ACC112 (cell line): ENCODE results near the gene ADGRE2.
"Not testable (repeated sequence)": the region's sequence is repeated elsewhere in the genome, so short reads cannot be mapped to it uniquely, and the experiment has no call there.

Experiments used
- H2AFZ ChIP-seq: fragments of 200-600 bp; sonication (generic); one replicate; pipeline ENCODE4 v1.6.0; 2017; ENCODE audit warnings: antibody characterized with exemption, low read length; ENCODE audit not compliant: unreplicated experiment
- H3K27ac ChIP-seq: fragments of 200-600 bp; sonication (generic); 2 replicates; pipeline ENCODE4 v1.5.1; 2014; ENCODE audit warnings: low read depth, mild to moderate bottlenecking, antibody characterized with exemption, low read length, moderate library complexity
- H3K27me3 ChIP-seq: fragments of 200-600 bp; sonication (generic); 2 replicates; pipeline ENCODE4 v1.6.1; 2014; ENCODE audit warnings: mild to moderate bottlenecking, antibody characterized with exemption, low read length, moderate library complexity, mixed read lengths; ENCODE audit not compliant: insufficient read depth
- H3K36me3 ChIP-seq: fragments of 200-600 bp; sonication (generic); 2 replicates; pipeline ENCODE4 v1.6.1; 2016; ENCODE audit warnings: mild to moderate bottlenecking, antibody characterized with exemption, low read length, moderate library complexity, mixed read lengths; ENCODE audit not compliant: insufficient read depth
- H3K4me1 ChIP-seq: fragments of 200-600 bp; sonication (generic); one replicate; pipeline ENCODE4 v1.6.1; 2016; ENCODE audit warnings: low read length, mixed read lengths; ENCODE audit not compliant: insufficient read depth, unreplicated experiment, control insufficient read depth
- H3K4me3 ChIP-seq: fragments of 200-600 bp; sonication (generic); 2 replicates; pipeline ENCODE4 v1.5.1; 2014; ENCODE audit warnings: mild to moderate bottlenecking, low read depth, low read length
- H3K79me2 ChIP-seq: fragments of 200-600 bp; sonication (generic); one replicate; pipeline ENCODE4 v1.6.0; 2016; ENCODE audit warnings: low read length; ENCODE audit not compliant: control insufficient read depth, unreplicated experiment, insufficient read depth

ADGRE2 gene

GRCh38 chr19:14767466-14767971 lies 10.8 kb downstream of the ADGRE2 start:
- Histone ChIP-seq H3K79me2 (no peaks in the 10 kb centered on the region), H3K4me3 (no peak overlapping the region), H2AFZ (no peak overlapping the region), H3K36me3 (no peaks in the 10 kb centered on the region), H3K27ac (no peak overlapping the region), H3K4me1 (no peaks in the 10 kb centered on the region), H3K27me3 (no peaks in the 10 kb centered on the region)

DNA sequence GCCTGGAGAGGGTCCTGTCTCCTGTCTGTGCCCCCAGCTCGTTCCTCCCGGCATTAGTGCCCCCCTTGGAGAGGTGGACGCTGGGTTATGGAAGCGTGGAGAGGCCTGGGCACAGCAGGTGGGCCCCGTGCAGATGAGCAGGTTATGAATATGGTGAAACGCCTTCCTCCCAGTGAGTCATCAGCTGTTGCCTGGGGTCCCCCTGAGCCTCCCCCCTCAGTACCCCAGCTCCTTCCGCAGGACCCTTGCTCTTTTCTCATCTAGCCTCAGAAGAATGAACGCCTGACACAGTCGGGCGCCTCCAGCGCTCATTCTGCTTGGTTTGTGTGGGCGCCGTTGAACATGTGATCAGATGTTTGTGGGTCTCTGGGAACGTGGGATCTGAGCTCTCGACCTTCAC lies 12.5 kb downstream of the ADGRE2 start:
- H3K27ac ChIP-seq, H3K27me3 ChIP-seq, H3K4me1 ChIP-seq, H3K4me3 ChIP-seq, H3K36me3 ChIP-seq, H3K79me2 ChIP-seq, H2AFZ ChIP-seq: not testable (repeated sequence)

DNA sequence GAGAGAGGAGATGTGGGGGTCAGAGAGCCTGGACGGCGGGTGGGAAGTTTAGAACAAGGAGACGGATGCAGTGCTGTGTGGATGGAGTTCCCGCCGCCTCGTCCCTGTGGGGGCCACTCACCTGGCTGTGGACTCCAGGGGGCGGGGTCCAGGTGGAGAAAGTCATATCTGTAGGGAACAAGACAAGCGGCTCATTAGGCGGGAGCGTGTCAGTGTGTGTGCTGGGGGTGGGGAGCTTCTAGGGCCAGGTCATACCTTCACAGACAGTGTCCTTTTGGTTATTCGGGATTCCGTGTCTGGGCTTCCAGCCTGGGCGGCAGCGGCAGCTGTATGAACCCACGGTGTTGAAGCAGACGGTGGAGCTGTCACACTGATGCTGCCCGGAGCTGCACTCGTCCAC lies 13.0 kb downstream of the ADGRE2 start:
- not testable (repeated sequence) for H3K36me3 ChIP-seq, H3K79me2 ChIP-seq, H3K4me1 ChIP-seq, H3K27ac ChIP-seq, H2AFZ ChIP-seq, H3K4me3 ChIP-seq, H3K27me3 ChIP-seq

DNA sequence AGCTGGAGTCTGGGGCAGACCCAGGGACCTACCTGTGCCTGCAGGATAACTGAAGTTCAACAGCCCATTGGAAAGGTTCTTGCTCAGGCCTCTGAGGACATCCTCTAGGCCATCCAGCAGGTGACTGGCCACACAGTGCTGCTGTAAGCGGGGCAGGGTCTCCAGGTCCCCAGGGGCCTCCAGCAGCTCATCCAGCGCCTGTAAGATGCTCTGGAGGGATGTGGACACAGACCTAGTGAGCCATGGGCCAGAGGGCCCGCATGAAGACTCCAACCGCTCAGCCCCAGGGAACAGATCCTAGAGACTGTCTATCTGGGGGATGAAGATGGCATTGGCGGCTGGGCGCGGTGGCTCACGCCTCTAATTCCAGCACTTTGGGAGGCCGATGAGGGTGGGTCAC lies 14.0 kb downstream of the ADGRE2 start:
- Histone ChIP-seq H3K4me1 (no peaks in the 10 kb centered on the region), H3K27ac (no peak overlapping the region), H3K36me3 (no peaks in the 10 kb centered on the region), H3K79me2 (no peaks in the 10 kb centered on the region), H3K27me3 (no peaks in the 10 kb centered on the region), H3K4me3 (no peak overlapping the region), H2AFZ (no peak overlapping the region)

DNA sequence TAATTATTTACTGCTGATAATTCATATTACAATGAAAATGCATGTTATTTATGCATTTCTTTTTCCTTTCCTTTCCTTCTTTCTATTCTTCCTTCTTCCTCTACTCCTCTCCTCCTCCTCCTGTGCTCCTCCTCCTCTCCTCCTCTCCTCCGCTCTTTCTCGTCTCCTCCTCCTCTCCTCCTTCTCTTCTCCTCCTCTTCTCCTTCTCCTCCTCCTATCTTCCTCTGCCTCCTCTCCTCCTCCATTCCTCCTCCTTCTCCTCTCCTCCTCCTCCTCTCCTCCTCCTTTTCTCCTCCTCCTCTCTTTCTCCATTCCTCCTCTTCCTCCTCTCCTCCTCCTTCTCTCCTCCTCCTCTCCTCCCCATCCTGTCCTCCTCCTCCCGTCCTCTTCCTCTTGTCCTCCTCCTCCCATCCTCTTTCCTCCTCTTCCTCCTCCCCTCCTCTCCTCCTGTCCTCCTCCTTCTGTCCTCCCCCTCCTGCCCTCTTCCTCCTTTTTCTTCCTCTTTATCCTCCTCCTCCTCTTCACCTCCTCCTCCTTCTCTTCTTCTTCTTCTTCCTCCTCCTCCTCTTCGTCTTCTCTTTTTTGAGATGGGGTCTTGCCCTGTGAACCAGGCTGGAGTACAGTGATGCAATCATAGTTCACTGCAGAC lies 14.7 kb downstream of the ADGRE2 start:
- H2AFZ ChIP-seq: no peak overlapping the region
- H3K27ac ChIP-seq: no peak overlapping the region
- H3K4me3 ChIP-seq: no peak overlapping the region
- H3K79me2 ChIP-seq: no peaks in the 10 kb centered on the region
- H3K36me3 ChIP-seq: no peaks in the 10 kb centered on the region
- H3K4me1 ChIP-seq: no peaks in the 10 kb centered on the region
- H3K27me3 ChIP-seq: no peaks in the 10 kb centered on the region

DNA sequence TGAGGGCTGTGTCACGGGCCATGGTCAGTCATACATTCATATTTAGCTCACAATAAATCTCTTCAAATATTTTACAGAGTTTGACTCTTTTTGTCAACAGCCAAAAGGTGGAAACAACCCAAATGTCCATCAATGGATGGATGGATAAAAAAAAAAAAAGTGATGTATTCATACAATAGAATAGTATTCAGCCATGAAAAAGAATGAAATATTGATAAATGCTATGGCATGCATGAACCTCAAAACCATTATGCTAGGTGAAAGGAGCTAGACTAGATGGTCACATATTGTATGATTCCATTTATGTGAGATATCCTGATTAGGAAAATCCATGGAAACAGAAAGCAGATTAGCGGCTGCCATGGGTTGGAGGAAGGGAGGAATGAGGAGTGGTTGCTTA lies 16.2 kb downstream of the ADGRE2 start:
- Histone ChIP-seq H3K4me3 (no peak overlapping the region), H2AFZ (no peak overlapping the region), H3K79me2 (no peaks in the 10 kb centered on the region), H3K27me3 (no peaks in the 10 kb centered on the region), H3K27ac (no peak overlapping the region), H3K4me1 (no peaks in the 10 kb centered on the region), H3K36me3 (no peaks in the 10 kb centered on the region)

DNA sequence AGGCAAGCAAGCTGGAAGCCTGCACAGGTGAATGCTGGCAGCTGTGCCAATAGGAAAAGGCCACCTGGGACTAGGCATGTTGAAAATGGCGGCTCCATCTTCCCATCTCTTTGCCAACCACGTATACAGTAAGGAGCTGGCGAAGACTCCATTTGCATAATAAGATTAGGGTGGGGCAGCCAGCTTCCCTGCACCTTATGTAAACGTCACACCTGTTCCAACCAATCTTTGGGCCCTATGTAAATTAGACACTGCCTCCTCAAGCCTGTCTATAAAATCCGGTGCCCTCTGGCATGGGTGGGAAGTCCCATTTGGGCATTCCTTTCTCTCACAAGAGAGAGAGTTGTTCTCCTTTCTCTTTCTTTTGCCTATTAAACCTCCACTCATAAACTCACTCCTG lies 16.8 kb downstream of the ADGRE2 start:
- Histone ChIP-seq H3K27me3 (no peaks in the 10 kb centered on the region), H3K27ac (no peak overlapping the region), H3K4me1 (no peaks in the 10 kb centered on the region), H3K4me3 (no peak overlapping the region), H3K79me2 (no peaks in the 10 kb centered on the region), H3K36me3 (no peaks in the 10 kb centered on the region), H2AFZ (no peak overlapping the region)

DNA sequence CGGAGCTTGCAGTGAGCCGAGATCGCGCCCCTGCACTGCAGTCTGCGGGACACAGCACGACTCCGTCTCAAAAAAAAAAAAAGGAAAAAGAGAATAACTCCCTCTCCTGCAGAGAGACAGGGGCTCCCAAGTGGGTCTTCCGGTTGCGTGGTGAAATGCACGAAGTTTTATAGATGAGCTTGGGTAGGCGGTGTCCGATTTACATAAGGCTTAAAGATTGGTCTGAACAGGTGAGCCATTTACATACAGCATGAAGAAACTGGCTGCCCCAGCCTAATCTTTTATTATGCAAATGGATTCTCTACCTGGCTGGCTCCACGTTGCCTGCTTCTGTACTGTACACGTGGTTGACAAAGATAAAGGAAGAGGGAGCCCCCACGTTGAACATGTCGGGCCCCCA lies 19.5 kb downstream of the ADGRE2 start:
- Histone ChIP-seq H3K4me1 (no peaks in the 10 kb centered on the region), H3K27me3 (no peaks in the 10 kb centered on the region), H3K79me2 (no peaks in the 10 kb centered on the region), H3K4me3 (no peak overlapping the region), H3K36me3 (no peaks in the 10 kb centered on the region), H2AFZ (no peak overlapping the region), H3K27ac (no peak overlapping the region)

- Histone ChIP-seq H3K4me1 (no peaks in the 10 kb centered on the region), H3K27me3 (no peaks in the 10 kb centered on the region), H3K79me2 (no peaks in the 10 kb centered on the region), H3K36me3 (no peaks in the 10 kb centered on the region), H2AFZ (no peak overlapping the region), H3K4me3 (no peak overlapping the region), H3K27ac (no peak overlapping the region)
Observed at GRCh38 chr19:14748601-14749000, 29.8 kb downstream of the ADGRE2 start.

DNA sequence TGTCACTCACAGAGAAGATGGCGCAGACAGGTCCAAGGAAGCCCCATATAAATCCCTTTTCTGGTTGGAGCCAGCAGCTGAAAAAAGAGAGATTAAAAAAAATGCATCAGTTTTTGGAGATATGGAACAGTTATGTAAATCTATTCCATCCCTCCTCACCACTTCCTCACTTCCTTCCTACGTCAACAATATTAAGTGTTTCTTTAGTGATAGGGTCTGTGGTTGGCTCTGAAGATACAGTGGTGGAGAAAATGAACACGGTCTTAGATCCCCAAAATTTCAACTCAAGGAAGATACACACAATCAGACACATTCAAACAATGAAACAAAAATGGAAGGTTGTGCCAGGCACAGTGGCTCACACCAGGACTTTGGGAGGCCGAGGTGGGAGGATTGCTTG lies 31.5 kb downstream of the ADGRE2 start:
- no peaks in the 10 kb centered on the region; the same call in 1 of the 2 replicates for H3K36me3 ChIP-seq

DNA sequence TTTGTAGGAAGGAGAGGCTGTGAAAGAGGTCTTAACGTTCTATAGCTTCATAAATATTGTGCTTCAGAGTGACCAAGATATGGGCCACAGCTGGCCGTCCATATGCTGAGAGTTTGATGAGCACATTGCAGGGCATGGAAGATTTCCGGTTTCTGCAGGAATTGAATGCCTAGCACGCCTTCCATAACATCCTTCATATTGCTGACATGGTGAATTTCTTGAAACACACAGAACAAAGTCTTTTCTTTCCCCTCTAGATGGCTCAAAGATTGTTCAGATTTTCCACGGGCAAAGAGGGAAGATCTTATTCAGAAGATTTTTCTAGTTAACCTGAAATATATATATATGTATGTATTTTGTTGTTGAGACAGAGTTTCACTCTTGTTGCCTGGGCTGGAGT lies 42.4 kb downstream of the ADGRE2 start:
- H3K27me3 ChIP-seq: no peaks in the 10 kb centered on the region
- H3K27ac ChIP-seq: no peak overlapping the region
- no peaks in the 10 kb centered on the region for H3K36me3 ChIP-seq
- H3K79me2 ChIP-seq: no peaks in the 10 kb centered on the region
- H2AFZ ChIP-seq: no peak overlapping the region
- no peak overlapping the region for H3K4me3 ChIP-seq
- no peaks in the 10 kb centered on the region for H3K4me1 ChIP-seq

More for the DNA sequence above, 31.5 kb downstream of the ADGRE2 start:
- Histone ChIP-seq H3K4me3 (no peak overlapping the region), H2AFZ (no peak overlapping the region), H3K27ac (no peak overlapping the region), H3K4me1 (no peaks in the 10 kb centered on the region), H3K27me3 (no peaks in the 10 kb centered on the region), H3K79me2 (no peaks in the 10 kb centered on the region)
